Panc1 (cell line): Measurements from ENCODE around the gene LRRC18.

Experiments
- CTCF ChIP-seq: fragments of 450-650 bp; IDR thresholded peaks from 2 replicates; pipeline ENCODE4 v1.5.1; 2017; ENCODE audit warnings: mild to moderate bottlenecking
- REST ChIP-seq, 2 experiments: IDR thresholded peaks; 2 replicates each; pipeline ENCODE4 v1.6.1; 2011 to 2012; ENCODE audit warnings: low read depth in 2 of 2, control low read depth in 1 of 2, low read length in 1 of 2, mild to moderate bottlenecking in 1 of 2, moderate library complexity in 1 of 2; ENCODE audit not compliant: insufficient read depth in 1 of 2

- TF ChIP-seq REST (IDR thresholded peaks at IDR 0.05; ENCODE audit: insufficient read depth in 1 of 2, low read depth in 2 of 2, low read length in 1 of 2), result no peak
- TF ChIP-seq CTCF, result no peak
Measured at GRCh38 chr10:48937796-48938195, 1.8 kb downstream of the LRRC18 start.
